GM10248 (cell line): Measurements from ENCODE around the gene SLC2A14.
"Not testable (repeated sequence)": the region's sequence is repeated elsewhere in the genome, so short reads cannot be mapped to it uniquely, and the experiment has no call there.

Experiments used
- CTCF ChIA-PET: fragments of 300-600 bp; sonication (Branson Sonifier 250); formaldehyde crosslinking; extraction: SDS; loops from one replicate; lab custom pipeline; 2021; ENCODE audit warnings: antibody characterized with exemption; lab: Yijun Ruan, JAX
- POLR2A ChIA-PET: fragments of 350-650 bp; sonication (Branson Sonifier 250); formaldehyde crosslinking; extraction: SDS; loops from one replicate; lab custom pipeline; 2020; ENCODE audit warnings: antibody characterized with exemption; lab: Yijun Ruan, JAX
- DNase-seq: peaks from one replicate; pipeline ENCODE4 v3.0.0; 2012; ENCODE audit errors: extremely low spot score
- CTCF ChIP-seq: IDR thresholded peaks from 2 replicates; pipeline ENCODE4 v1.5.1; 2012; ENCODE audit warnings: mild to moderate bottlenecking, low read depth; ENCODE audit errors: extremely low read depth, missing control alignments, control extremely low read depth

SLC2A14 gene

GRCh38 chr12:7907009-7907408, 34.3 kb upstream of the SLC2A14 start:
- DNase-seq, result peak; percentile 21
- CTCF ChIA-PET, result interaction anchor here (1.5 kb wide), 1 partner anchor 11 kb away, joined by 4 read pairs; no protein-coding TSS in a partner anchor
- POLR2A ChIA-PET, result interaction anchor here (1.2 kb wide), 1 partner anchor 12 kb away, joined by 3 read pairs; no protein-coding TSS in a partner anchor
- peak; percentile 21 for TF ChIP-seq CTCF

- CTCF ChIA-PET, DNase-seq, POLR2A ChIA-PET: not testable (repeated sequence)
Measured at GRCh38 chr12:7906303-7906702, 33.6 kb upstream of the SLC2A14 start.

- POLR2A ChIA-PET, result interaction anchor here (0.8 kb wide), 1 partner anchor 31 kb away, joined by 5 read pairs; the partner anchor contains the start of gene SLC2A3
- DNase-seq, result not testable (repeated sequence)
- CTCF ChIA-PET, result interaction anchor here (1.1 to 1.2 kb wide), 3 partner anchors 11 to 46 kb away, joined by 3 read pairs; no protein-coding TSS in a partner anchor
Measured at GRCh38 chr12:7905600-7906125, 32.9 kb upstream of the SLC2A14 start.

- DNase-seq, result no peak
- ChIA-PET POLR2A (interaction anchor here (0.8 kb wide), 1 partner anchor 31 kb away, joined by 5 read pairs; the partner anchor contains the start of gene SLC2A3), CTCF (interaction anchor here (1.1 to 1.2 kb wide), 3 partner anchors 11 to 45 kb away, joined by 3 read pairs; no protein-coding TSS in a partner anchor)
- TF ChIP-seq CTCF, result no peak
Measured at GRCh38 chr12:7905071-7905470, 32.4 kb upstream of the SLC2A14 start.

- DNase-seq, CTCF ChIA-PET, POLR2A ChIA-PET: not testable (repeated sequence)
Measured at GRCh38 chr12:7902416-7902815, 29.7 kb upstream of the SLC2A14 start.

- no peak for TF ChIP-seq CTCF
- CTCF ChIA-PET, result no interaction called here
- POLR2A ChIA-PET, result no interaction called here
- no peak for DNase-seq
Measured at GRCh38 chr12:7899755-7900154, 27.0 kb upstream of the SLC2A14 start.

- CTCF ChIA-PET, POLR2A ChIA-PET, DNase-seq: not testable (repeated sequence)
Measured at GRCh38 chr12:7896726-7897125, 24.0 kb upstream of the SLC2A14 start.

- POLR2A ChIA-PET, result no interaction called here
- CTCF ChIA-PET, result interaction anchor here (1.2 kb wide), 1 partner anchor 41 kb away, joined by 3 read pairs; no protein-coding TSS in a partner anchor
- DNase-seq, result no peak
- no peak for TF ChIP-seq CTCF
Measured at GRCh38 chr12:7892186-7892980, 19.7 kb upstream of the SLC2A14 start.
